ENCODE results near the gene SH3RF3. TPM values are rescaled to one million over a fixed set of nuclear protein-coding genes. Genes with fewer than 3 reads are reported as not detected.

Gene SH3RF3
- total and polyA plus RNA-seq, 2 of the 13 experiments (the other 11 are each of a cell fraction or from before 2014, with no cell fraction given), result 0.04 TPM; not detected in 1

- BruUV-seq (replicated peaks), result no TSS peak
Measured at GRCh38 chr2:109189751-109190150, 60.7 kb downstream of the SH3RF3 start.

More at GRCh38 chr2:109189751-109190150, 60.7 kb downstream of the SH3RF3 start:
- no peak overlapping the region for H3K4me3 ChIP-seq (replicated peaks in 1 of 3; ENCODE audit: insufficient read depth in 1 of 3, low read depth in 2 of 3, low read length in 3 of 3)
- TF ChIP-seq ZNF512 (CRISPR knock-in tag; IDR thresholded peaks at IDR 0.05), result no peak
- TF ChIP-seq ZMYM2 (CRISPR knock-in tag; IDR thresholded peaks at IDR 0.05), result no peak
- TF ChIP-seq ZNF850 (CRISPR knock-in tag; conservative IDR thresholded peaks at IDR 0.05), result no peak
- no peak for TF ChIP-seq ZNF101 (CRISPR knock-in tag; IDR thresholded peaks at IDR 0.05; ENCODE audit: borderline replicate concordance, low read depth)
- TF ChIP-seq E2F1 (CRISPR knock-in tag; IDR thresholded peaks at IDR 0.05), result no peak
- no peak for TF ChIP-seq ERF (CRISPR knock-in tag; IDR thresholded peaks at IDR 0.05)
- no peak for TF ChIP-seq MEIS1 (CRISPR knock-in tag; IDR thresholded peaks at IDR 0.05; ENCODE audit: borderline replicate concordance)
- no peak for TF ChIP-seq ZNF383 (CRISPR knock-in tag; IDR thresholded peaks at IDR 0.05; ENCODE audit: borderline replicate concordance)
- no peak for TF ChIP-seq ZNF615 (CRISPR knock-in tag; IDR thresholded peaks at IDR 0.05; ENCODE audit: borderline replicate concordance)
- no peak for TF ChIP-seq RFXAP (CRISPR knock-in tag; IDR thresholded peaks at IDR 0.05; ENCODE audit: borderline replicate concordance)
- TF ChIP-seq PATZ1 (CRISPR knock-in tag; IDR thresholded peaks at IDR 0.05), result no peak
- no peak for TF ChIP-seq ZNF891 (CRISPR knock-in tag; IDR thresholded peaks at IDR 0.05)
- TF ChIP-seq ZSCAN31 (CRISPR knock-in tag; IDR thresholded peaks at IDR 0.05; ENCODE audit: low read depth), result no peak
- no peak for TF ChIP-seq PHF21A (CRISPR knock-in tag; IDR thresholded peaks at IDR 0.05)
- TF ChIP-seq RBM39 (IDR thresholded peaks at IDR 0.05; ENCODE audit: low read depth, low read length, poor library complexity, severe bottlenecking), result no peak
- H3K27ac ChIP-seq (ENCODE audit: extremely low read length, insufficient read depth, low read length), result no peak overlapping the region
- ChIA-PET CTCF (ENCODE audit: low intra/inter-chr PET ratio, low total read pairs) (no interaction called here), POLR2A (no interaction called here)
- no peak overlapping the region for H3K4me2 ChIP-seq (ENCODE audit: low read depth, low read length)
- FAIRE-seq (no peak), ATAC-seq (no peak), DNase-seq (ENCODE audit: low spot score) (no peak)
- intact Hi-C loops (cut with micrococcal nuclease; ENCODE audit: unreplicated experiment), result no loop called here
- H3K4me1 ChIP-seq (ENCODE audit: insufficient read depth, low read length), result no peaks in the 10 kb centered on the region
- H3K36me3 ChIP-seq (replicated peaks in 1 of 2; ENCODE audit: control insufficient read depth in 1 of 2, insufficient read depth in 2 of 2, low read length in 2 of 2), result no peaks in the 10 kb centered on the region
- H4K20me1 ChIP-seq (ENCODE audit: insufficient read depth, low read length), result no peaks in the 10 kb centered on the region
- 28% methylated on average over 5 of the region's 5 CpGs for WGBS (ENCODE audit: low lambda C conversion rate)
- H2AFZ ChIP-seq (ENCODE audit: low read length), result no peak overlapping the region
- peaks cover 0 to 3% of the 10 kb centered on the region in 2 experiments; a peak in 2 of 5 replicates for H3K27me3 ChIP-seq (ENCODE audit: control insufficient read depth in 1 of 2, insufficient read depth in 2 of 2, low read length in 2 of 2)
- in situ Hi-C loops (cut with HindIII; ENCODE audit: extremely low pct_ligation_motif_present, low pct_unique_long_range_greater_than_20kb), result no loop called here
- H3K79me2 ChIP-seq (ENCODE audit: insufficient read depth, low read length), result no peaks in the 10 kb centered on the region
- no peaks in the 10 kb centered on the region for H3K9me3 ChIP-seq (ENCODE audit: low read length)
- no peak overlapping the region for H3K9ac ChIP-seq (ENCODE audit: insufficient read depth, low read depth, low read length)
